ENCODE data around the gene CPEB3. TPM values are rescaled to one million over a fixed set of nuclear protein-coding genes. Genes with fewer than 3 reads are reported as not detected.
A peak's percentile ranks its signal among the peaks of the same experiment; 100 is the strongest.
"Not testable (repeated sequence)": the region's sequence is repeated elsewhere in the genome, so short reads cannot be mapped to it uniquely, and the experiment has no call there.

Gene CPEB3
- 6.1 TPM for polyA plus RNA-seq (ENCODE audit: insufficient read length)

- peak; percentile 96 for DNase-seq
These were observed at the start of gene CPEB3, which contains the start of gene MARCHF5 for GRCh38 chr10:92290837-92291615. Gene CPEB3, minus strand, starts transcription at chr10:92291078. Its CDS starts 50,728 bp downstream, at chr10:92240350. Gene MARCHF5, plus strand, starts transcription at chr10:92291167. Its CDS starts 328 bp downstream, at chr10:92291495.

GRCh38 chr10:92329927-92330326 lies 39.0 kb upstream of the CPEB3 start:
- not testable (repeated sequence) for DNase-seq

- no peak for DNase-seq
These were observed 38.1 kb upstream of the CPEB3 start for GRCh38 chr10:92328993-92329392.

- DNase-seq, result no peak
These were observed 36.9 kb upstream of the CPEB3 start for GRCh38 chr10:92327445-92328433.

GRCh38 chr10:92323079-92323478 lies 32.2 kb upstream of the CPEB3 start:
- DNase-seq, result no peak

GRCh38 chr10:92316610-92317009 lies 25.7 kb upstream of the CPEB3 start:
- no peak for DNase-seq

- no peak for DNase-seq
These were observed 22.9 kb upstream of the CPEB3 start for GRCh38 chr10:92313750-92314149.

GRCh38 chr10:92309272-92309671 lies 18.4 kb upstream of the CPEB3 start:
- DNase-seq, result no peak

- no peak for DNase-seq
These were observed 14.5 kb upstream of the CPEB3 start for GRCh38 chr10:92305133-92306072.

GRCh38 chr10:92304061-92304460 lies 13.2 kb upstream of the CPEB3 start:
- no peak for DNase-seq

GRCh38 chr10:92303096-92303495 lies 12.2 kb upstream of the CPEB3 start:
- no peak for DNase-seq

GRCh38 chr10:92298487-92298886 lies 7.6 kb upstream of the CPEB3 start:
- no peak for DNase-seq

GRCh38 chr10:92291921-92292845 lies 1.3 kb upstream of the CPEB3 start:
- peak; percentile 65 for DNase-seq

- DNase-seq, result no peak
These were observed 663 bp upstream of the CPEB3 start for GRCh38 chr10:92291616-92291865.

- peak; percentile 53 for DNase-seq
These were observed 622 bp downstream of the CPEB3 start for GRCh38 chr10:92290076-92290836.

- DNase-seq, result no peak
These were observed 6.7 kb downstream of the CPEB3 start for GRCh38 chr10:92284112-92284704.

- DNase-seq, result peak; percentile 15
These were observed 11.7 kb downstream of the CPEB3 start for GRCh38 chr10:92278996-92279696.

- DNase-seq, result no peak
These were observed 16.8 kb downstream of the CPEB3 start for GRCh38 chr10:92274071-92274470.

GRCh38 chr10:92268748-92269147 lies 22.1 kb downstream of the CPEB3 start:
- no peak for DNase-seq

Data from hindlimb muscle (tissue), 1 donor.